HepG2 (cell line): ENCODE results near the gene SLITRK1. TPM values are rescaled to one million over a fixed set of nuclear protein-coding genes. Genes with fewer than 3 reads are reported as not detected.

Experiments
- ATAC-seq: fragments of 200-7000 bp; cut with Tn5 transposase; 3 replicates; pipeline ENCODE4 v1.9.1; 2020; ENCODE audit warnings: mild to moderate bottlenecking, moderate library complexity
- BruUV-seq: library from RNA; stranded (reverse); fragments of 400-500 nt; replicated peaks from 2 replicates; lab custom pipeline; 2021; lab: Mats Ljungman, UMichigan
- CTCF ChIA-PET: fragments of 300-600 bp; formaldehyde crosslinking; extraction: SDS; loops from one replicate; lab custom pipeline; 2021; ENCODE audit warnings: low total read pairs, inconsistent platforms, low intra/inter-chr PET ratio; lab: Yijun Ruan, JAX
- POLR2A ChIA-PET: fragments of 350-600 bp; sonication (Branson Sonifier 250); formaldehyde crosslinking; loops from one replicate; lab custom pipeline; 2020; ENCODE audit warnings: antibody characterized with exemption, inconsistent platforms; lab: Yijun Ruan, JAX
- DNase-seq: peaks from one replicate; pipeline ENCODE4 v3.0.0-alpha.2; 2015; ENCODE audit warnings: low spot score
- FAIRE-seq: peaks from 3 replicates; lab custom pipeline; 2011; peaks lifted over from hg19 to GRCh38; lab: Jason Lieb, UNC
- H2AFZ ChIP-seq: one replicate; pipeline ENCODE4 v1.6.1; 2011; ENCODE audit warnings: low read length, inconsistent platforms
- H3K27ac ChIP-seq: fragments of 300-600 bp; 3 replicates; pipeline ENCODE4 v1.8.0; 2011; ENCODE audit warnings: mixed run types, mild to moderate bottlenecking, mixed read lengths, low read length, inconsistent platforms; ENCODE audit not compliant: insufficient read depth; ENCODE audit errors: extremely low read length
- H3K27me3 ChIP-seq, 2 experiments: fragments of 200-600 bp in 1 of 2; 2 replicates in 1 of 2; 3 replicates in 1 of 2; pipeline versions ENCODE4 v1.6.0 to v1.8.0; 2011; ENCODE audit warnings: low read length in 2 of 2, mild to moderate bottlenecking in 2 of 2, moderate library complexity in 2 of 2, inconsistent platforms in 1 of 2; ENCODE audit not compliant: insufficient read depth in 2 of 2, control insufficient read depth in 1 of 2
- H3K36me3 ChIP-seq, 2 experiments: fragments of 200-600 bp in 1 of 2; replicated peaks in 1 of 2; 2 replicates in 1 of 2; 3 replicates in 1 of 2; pipeline versions ENCODE4 v1.5.1 to v1.8.0; 2011; ENCODE audit warnings: low read length in 2 of 2, inconsistent platforms in 1 of 2; ENCODE audit not compliant: insufficient read depth in 2 of 2, control insufficient read depth in 1 of 2
- H3K4me1 ChIP-seq: 2 replicates; pipeline ENCODE4 v1.5.1; 2012; ENCODE audit warnings: low read length, inconsistent platforms; ENCODE audit not compliant: insufficient read depth
- H3K4me2 ChIP-seq: 2 replicates; pipeline ENCODE4 v1.6.0; 2011; ENCODE audit warnings: low read depth, low read length, inconsistent platforms
- H3K4me3 ChIP-seq, 3 experiments: fragments of 200-600 bp in 1 of 3; sonication (generic), shearing (Covaris generic) in 1 of 3; replicated peaks in 1 of 3; 2 replicates each; pipeline ENCODE4 v1.5.1; 2011 to 2016; ENCODE audit warnings: low read length in 3 of 3, inconsistent platforms in 2 of 3, low read depth in 2 of 3, mild to moderate bottlenecking in 2 of 3, control low read depth in 1 of 3, mixed read lengths in 1 of 3; ENCODE audit not compliant: insufficient read depth in 1 of 3
- H3K79me2 ChIP-seq: one replicate; pipeline ENCODE4 v1.6.1; 2011; ENCODE audit warnings: low read length, inconsistent platforms; ENCODE audit not compliant: insufficient read depth
- H3K9ac ChIP-seq: 2 replicates; pipeline ENCODE4 v1.6.0; 2011; ENCODE audit warnings: mild to moderate bottlenecking, low read depth, low read length, inconsistent platforms; ENCODE audit not compliant: insufficient read depth
- H3K9me3 ChIP-seq: 2 replicates; pipeline ENCODE4 v1.5.1; 2012; ENCODE audit warnings: mild to moderate bottlenecking, low read length
- H4K20me1 ChIP-seq: 2 replicates; pipeline ENCODE4 v1.6.0; 2011; ENCODE audit warnings: inconsistent platforms, mild to moderate bottlenecking, low read length, moderate library complexity; ENCODE audit not compliant: insufficient read depth
- CBFB ChIP-seq: sonication (generic); formaldehyde crosslinking; IDR thresholded peaks from 2 replicates; pipeline ENCODE4 v1.4.0; 2020; ENCODE audit warnings: missing genetic modification reagents
- FOXO1 ChIP-seq: sonication (generic); formaldehyde crosslinking; IDR thresholded peaks from 2 replicates; pipeline ENCODE4 v1.4.0; 2020; ENCODE audit warnings: missing genetic modification reagents
- HMGA1 ChIP-seq: sonication (generic); formaldehyde crosslinking; conservative IDR thresholded peaks from 2 replicates; pipeline ENCODE4 v1.4.0; 2020; ENCODE audit warnings: missing genetic modification reagents
- NFE2L1 ChIP-seq: sonication (generic); formaldehyde crosslinking; IDR thresholded peaks from 2 replicates; pipeline ENCODE4 v1.4.0; 2020; ENCODE audit warnings: missing genetic modification reagents, mild to moderate bottlenecking, borderline replicate concordance
- REPIN1 ChIP-seq: sonication (generic); formaldehyde crosslinking; IDR thresholded peaks from 2 replicates; pipeline ENCODE4 v1.8.0; 2022; ENCODE audit warnings: missing genetic modification reagents, low read depth, mild to moderate bottlenecking, borderline replicate concordance
- RXRB ChIP-seq: IDR thresholded peaks from 2 replicates; pipeline ENCODE4 v1.6.1; 2016; ENCODE audit warnings: borderline replicate concordance, missing genetic modification reagents, missing compliant biosample characterization
- SP5 ChIP-seq: IDR thresholded peaks from 2 replicates; pipeline ENCODE4 v1.6.1; 2016; ENCODE audit warnings: low read depth, borderline replicate concordance
- SRSF1 ChIP-seq: fragments of 200-400 bp; formaldehyde crosslinking; optimal IDR thresholded peaks from 2 replicates; pipeline ENCODE3; 2017; ENCODE audit warnings: mild to moderate bottlenecking, low read depth, low read length, moderate library complexity
- SSRP1 ChIP-seq: IDR thresholded peaks from 2 replicates; pipeline ENCODE4 v1.6.1; 2016; ENCODE audit warnings: control low read depth
- TGIF2 ChIP-seq: IDR thresholded peaks from 2 replicates; pipeline ENCODE4 v1.6.1; 2016; ENCODE audit warnings: control low read depth, missing compliant biosample characterization
- ZFYVE20 ChIP-seq: sonication (generic); formaldehyde crosslinking; IDR thresholded peaks from 2 replicates; pipeline ENCODE4 v1.8.0; 2023; ENCODE audit warnings: low read depth, mild to moderate bottlenecking, moderate library complexity, missing genetic modification reagents, borderline replicate concordance
- ZMAT3 ChIP-seq: sonication (generic); formaldehyde crosslinking; conservative IDR thresholded peaks from 2 replicates; pipeline ENCODE4 v1.7.0; 2021; ENCODE audit warnings: missing genetic modification reagents
- ZNF616 ChIP-seq: sonication (generic); formaldehyde crosslinking; IDR thresholded peaks from 2 replicates; pipeline ENCODE4 v1.5.0; 2020; ENCODE audit warnings: low read depth, mild to moderate bottlenecking, missing genetic modification reagents
- ZNF761 ChIP-seq: sonication (generic); formaldehyde crosslinking; conservative IDR thresholded peaks from 2 replicates; pipeline ENCODE4 v1.4.0; 2020; ENCODE audit warnings: mild to moderate bottlenecking, missing genetic modification reagents
- in situ Hi-C: cut with HindIII; loops from 2 replicates; pipeline ENCODE4 v1.10.0; 2017; ENCODE audit warnings: low pct_unique_long_range_greater_than_20kb; ENCODE audit not compliant: extremely low pct_ligation_motif_present
- intact Hi-C: fragments of 100-400 bp; cut with micrococcal nuclease; formaldehyde crosslinking; loops from one replicate; pipeline ENCODE4 v1.10.0; 2022; ENCODE audit not compliant: unreplicated experiment
- polyA plus RNA-seq, 8 experiments: library from polyadenylated mRNA; depleted of rRNA in 3 of 8; stranded (reverse) in 7 of 8; unstranded in 1 of 8; fragments of >200 nt; fragmentation: Illumina TruSeq in 4 of 8; extraction: Trizol in 4 of 8; gene quantifications; 2 replicates each; pipeline versions ENCODE4 v1.2.1 to v1.2.3, GENCODE V29; 2011 to 2016; ENCODE audit warnings: low read depth in 4 of 8, missing spikeins in 1 of 8, mixed read lengths in 1 of 8; ENCODE audit not compliant: insufficient read depth in 1 of 8
- total RNA-seq, 5 experiments: library from RNA; depleted of rRNA; stranded (reverse); fragments of >200 nt; fragmentation: Illumina TruSeq; extraction: Trizol; gene quantifications; 2 replicates each; pipeline ENCODE4 v1.2.3, GENCODE V29; 2016; ENCODE audit warnings: low read depth in 1 of 5
- TF ChIP-seq, protein P1 (sequence below): sonication (generic); formaldehyde crosslinking; IDR thresholded peaks from 2 replicates; pipeline ENCODE4 v1.4.0; 2020; ENCODE audit warnings: missing genetic modification reagents
- TF ChIP-seq, protein P2 (sequence below): sonication (generic); formaldehyde crosslinking; IDR thresholded peaks from 2 replicates; pipeline ENCODE4 v1.4.0; 2020; ENCODE audit warnings: missing genetic modification reagents
- TF ChIP-seq, protein P3 (sequence below): sonication (generic); formaldehyde crosslinking; IDR thresholded peaks from 2 replicates; pipeline ENCODE4 v1.4.0; 2020; ENCODE audit warnings: missing genetic modification reagents
- TF ChIP-seq, protein P4 (sequence below): IDR thresholded peaks from 2 replicates; pipeline ENCODE4 v1.6.1; 2016

The SLITRK1 gene
- total and polyA plus RNA-seq, 2 of the 13 experiments (the other 11 are each of a cell fraction or from before 2014, with no cell fraction given), result not detected

DNA sequence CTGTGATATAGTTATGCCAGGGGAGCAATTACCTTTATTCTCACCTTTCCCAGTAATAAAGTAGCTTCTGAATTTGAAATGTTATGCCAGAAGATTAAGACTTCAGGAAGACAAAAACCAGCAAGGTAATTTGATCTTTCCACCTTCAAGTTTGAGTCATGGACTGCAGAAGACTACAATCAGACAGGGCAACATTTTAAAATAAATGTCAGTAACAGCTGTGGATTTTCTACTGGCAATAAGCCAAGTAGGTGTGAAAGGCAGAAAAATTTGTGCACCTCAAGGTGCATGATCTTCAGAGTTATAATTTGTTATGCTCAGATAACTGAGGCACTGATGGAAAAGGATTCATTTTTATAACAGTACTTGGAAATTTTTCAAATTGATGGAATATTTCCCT lies 54.9 kb downstream of the SLITRK1 start:
- no peak overlapping the region for H3K9ac ChIP-seq
- H3K27ac ChIP-seq, result no peak overlapping the region
- no peaks in the 10 kb centered on the region for H3K4me1 ChIP-seq
- H3K4me2 ChIP-seq, result no peak overlapping the region
- no peak for ATAC-seq
- H2AFZ ChIP-seq, result no peak overlapping the region
- intact Hi-C loops, result no loop called here
- ChIA-PET POLR2A (no interaction called here), CTCF (no interaction called here)
- BruUV-seq, result no TSS peak
- H3K27me3 ChIP-seq, result no peaks in the 10 kb centered on the region; a peak in 1 of 5 replicates
- H4K20me1 ChIP-seq, result no peaks in the 10 kb centered on the region
- H3K36me3 ChIP-seq, result no peaks in the 10 kb centered on the region
- in situ Hi-C loops, result no loop called here
- TF ChIP-seq HMGA1 (CRISPR knock-in tag), result no peak
- TF ChIP-seq, protein P1, sequence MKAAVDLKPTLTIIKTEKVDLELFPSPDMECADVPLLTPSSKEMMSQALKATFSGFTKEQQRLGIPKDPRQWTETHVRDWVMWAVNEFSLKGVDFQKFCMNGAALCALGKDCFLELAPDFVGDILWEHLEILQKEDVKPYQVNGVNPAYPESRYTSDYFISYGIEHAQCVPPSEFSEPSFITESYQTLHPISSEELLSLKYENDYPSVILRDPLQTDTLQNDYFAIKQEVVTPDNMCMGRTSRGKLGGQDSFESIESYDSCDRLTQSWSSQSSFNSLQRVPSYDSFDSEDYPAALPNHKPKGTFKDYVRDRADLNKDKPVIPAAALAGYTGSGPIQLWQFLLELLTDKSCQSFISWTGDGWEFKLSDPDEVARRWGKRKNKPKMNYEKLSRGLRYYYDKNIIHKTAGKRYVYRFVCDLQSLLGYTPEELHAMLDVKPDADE (CRISPR knock-in tag), result no peak
- no peak for TF ChIP-seq NFE2L1
- TF ChIP-seq SP5 (CRISPR knock-in tag), result no peak
- no peak for TF ChIP-seq REPIN1
- no peak for TF ChIP-seq SRSF1
- TF ChIP-seq, protein P2, sequence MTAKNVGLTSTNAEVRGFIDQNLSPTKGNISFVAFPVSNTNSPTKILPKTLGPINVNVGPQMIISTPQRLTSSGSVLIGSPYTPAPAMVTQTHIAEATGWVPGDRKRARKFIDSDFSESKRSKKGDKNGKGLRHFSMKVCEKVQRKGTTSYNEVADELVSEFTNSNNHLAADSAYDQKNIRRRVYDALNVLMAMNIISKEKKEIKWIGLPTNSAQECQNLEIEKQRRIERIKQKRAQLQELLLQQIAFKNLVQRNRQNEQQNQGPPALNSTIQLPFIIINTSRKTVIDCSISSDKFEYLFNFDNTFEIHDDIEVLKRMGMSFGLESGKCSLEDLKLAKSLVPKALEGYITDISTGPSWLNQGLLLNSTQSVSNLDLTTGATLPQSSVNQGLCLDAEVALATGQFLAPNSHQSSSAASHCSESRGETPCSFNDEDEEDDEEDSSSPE (CRISPR knock-in tag), result no peak
- TF ChIP-seq RXRB (CRISPR knock-in tag), result no peak
- TF ChIP-seq CBFB (CRISPR knock-in tag), result no peak
- TF ChIP-seq TGIF2 (CRISPR knock-in tag), result no peak
- TF ChIP-seq FOXO1 (CRISPR knock-in tag), result no peak
- no peak for TF ChIP-seq ZNF616
- no peak for TF ChIP-seq ZFYVE20 (CRISPR knock-in tag)
- no peak for TF ChIP-seq SSRP1 (CRISPR knock-in tag)
- TF ChIP-seq, protein P3, sequence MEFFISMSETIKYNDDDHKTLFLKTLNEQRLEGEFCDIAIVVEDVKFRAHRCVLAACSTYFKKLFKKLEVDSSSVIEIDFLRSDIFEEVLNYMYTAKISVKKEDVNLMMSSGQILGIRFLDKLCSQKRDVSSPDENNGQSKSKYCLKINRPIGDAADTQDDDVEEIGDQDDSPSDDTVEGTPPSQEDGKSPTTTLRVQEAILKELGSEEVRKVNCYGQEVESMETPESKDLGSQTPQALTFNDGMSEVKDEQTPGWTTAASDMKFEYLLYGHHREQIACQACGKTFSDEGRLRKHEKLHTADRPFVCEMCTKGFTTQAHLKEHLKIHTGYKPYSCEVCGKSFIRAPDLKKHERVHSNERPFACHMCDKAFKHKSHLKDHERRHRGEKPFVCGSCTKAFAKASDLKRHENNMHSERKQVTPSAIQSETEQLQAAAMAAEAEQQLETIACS (CRISPR knock-in tag), result no peak
- TF ChIP-seq ZNF761 (CRISPR knock-in tag), result no peak
- TF ChIP-seq, protein P4, sequence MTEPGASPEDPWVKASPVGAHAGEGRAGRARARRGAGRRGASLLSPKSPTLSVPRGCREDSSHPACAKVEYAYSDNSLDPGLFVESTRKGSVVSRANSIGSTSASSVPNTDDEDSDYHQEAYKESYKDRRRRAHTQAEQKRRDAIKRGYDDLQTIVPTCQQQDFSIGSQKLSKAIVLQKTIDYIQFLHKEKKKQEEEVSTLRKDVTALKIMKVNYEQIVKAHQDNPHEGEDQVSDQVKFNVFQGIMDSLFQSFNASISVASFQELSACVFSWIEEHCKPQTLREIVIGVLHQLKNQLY (CRISPR knock-in tag), result no peak
- no peak for TF ChIP-seq ZMAT3 (CRISPR knock-in tag)
- FAIRE-seq, result no peak
- H3K9me3 ChIP-seq, result no peaks in the 10 kb centered on the region; the same call in 1 of the 2 replicates
- DNase-seq, result no peak
- no peak overlapping the region for H3K4me3 ChIP-seq
- no peaks in the 10 kb centered on the region for H3K79me2 ChIP-seq
